ENCODE results near the gene SLC9A2.

SLC9A2 gene

DNA sequence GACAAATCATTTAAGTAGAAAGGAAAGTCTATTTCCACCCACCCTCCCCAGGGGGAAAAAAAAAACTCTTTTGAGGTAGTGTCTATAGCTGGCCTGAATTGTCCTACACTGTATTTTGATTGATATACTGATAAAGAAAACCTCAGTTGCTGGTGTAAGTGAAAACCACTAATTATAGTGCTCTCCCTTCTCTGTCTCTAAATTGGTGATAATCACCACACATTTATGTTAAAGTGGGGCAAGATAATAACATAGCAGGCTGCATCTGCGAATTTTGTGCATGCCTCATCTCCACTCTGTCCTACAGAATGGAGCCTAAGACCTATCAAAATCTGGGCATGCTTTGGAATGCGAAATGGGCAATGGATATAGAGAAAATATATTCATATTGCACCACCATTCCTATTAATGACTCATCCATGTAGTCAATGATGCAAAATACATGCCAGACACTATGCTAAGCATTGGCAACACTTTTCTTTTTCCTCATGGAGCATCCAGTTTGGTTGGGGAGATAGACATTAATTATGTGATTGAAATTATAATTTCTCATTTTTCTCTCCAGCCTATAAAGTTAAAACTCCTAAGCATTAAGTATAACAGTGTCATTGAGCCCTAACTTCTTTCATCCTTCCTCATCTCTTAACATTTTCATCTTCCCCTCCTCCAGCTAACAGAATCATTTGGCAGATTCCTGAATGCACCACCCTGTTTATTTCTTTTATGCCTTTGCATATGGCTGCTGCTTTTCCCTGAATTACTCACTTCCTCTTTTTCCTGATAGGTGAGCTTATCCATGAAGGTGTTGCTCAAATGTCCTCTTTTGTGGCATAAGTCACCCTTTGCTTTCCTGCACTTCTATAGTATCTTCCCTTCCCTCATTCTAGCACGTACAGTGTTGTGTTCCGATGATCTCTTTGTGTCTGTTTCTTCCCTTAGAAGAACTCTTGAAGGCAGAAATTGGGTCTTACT, 58.2 kb downstream of the SLC9A2 start:
- DNase-seq, result no peak

DNA sequence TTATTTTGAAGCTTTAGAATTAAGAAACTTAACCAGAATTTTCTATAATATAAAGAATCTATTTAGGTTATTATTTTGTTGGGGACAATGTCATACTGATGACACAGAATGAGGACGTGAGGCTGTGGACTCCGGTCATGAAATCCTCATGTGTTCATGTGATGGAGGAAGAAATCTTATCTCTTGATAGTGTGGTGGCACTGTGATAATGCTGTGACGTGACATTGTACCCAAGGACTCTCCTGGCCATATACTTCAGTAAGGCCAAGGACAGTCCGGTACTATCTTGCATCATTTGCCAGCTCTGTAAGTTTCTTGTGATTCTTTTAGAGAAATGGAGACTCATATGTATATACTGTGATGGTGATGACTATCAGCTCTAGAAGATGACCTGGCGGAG, 59.1 kb downstream of the SLC9A2 start:
- no peak for DNase-seq

DNA sequence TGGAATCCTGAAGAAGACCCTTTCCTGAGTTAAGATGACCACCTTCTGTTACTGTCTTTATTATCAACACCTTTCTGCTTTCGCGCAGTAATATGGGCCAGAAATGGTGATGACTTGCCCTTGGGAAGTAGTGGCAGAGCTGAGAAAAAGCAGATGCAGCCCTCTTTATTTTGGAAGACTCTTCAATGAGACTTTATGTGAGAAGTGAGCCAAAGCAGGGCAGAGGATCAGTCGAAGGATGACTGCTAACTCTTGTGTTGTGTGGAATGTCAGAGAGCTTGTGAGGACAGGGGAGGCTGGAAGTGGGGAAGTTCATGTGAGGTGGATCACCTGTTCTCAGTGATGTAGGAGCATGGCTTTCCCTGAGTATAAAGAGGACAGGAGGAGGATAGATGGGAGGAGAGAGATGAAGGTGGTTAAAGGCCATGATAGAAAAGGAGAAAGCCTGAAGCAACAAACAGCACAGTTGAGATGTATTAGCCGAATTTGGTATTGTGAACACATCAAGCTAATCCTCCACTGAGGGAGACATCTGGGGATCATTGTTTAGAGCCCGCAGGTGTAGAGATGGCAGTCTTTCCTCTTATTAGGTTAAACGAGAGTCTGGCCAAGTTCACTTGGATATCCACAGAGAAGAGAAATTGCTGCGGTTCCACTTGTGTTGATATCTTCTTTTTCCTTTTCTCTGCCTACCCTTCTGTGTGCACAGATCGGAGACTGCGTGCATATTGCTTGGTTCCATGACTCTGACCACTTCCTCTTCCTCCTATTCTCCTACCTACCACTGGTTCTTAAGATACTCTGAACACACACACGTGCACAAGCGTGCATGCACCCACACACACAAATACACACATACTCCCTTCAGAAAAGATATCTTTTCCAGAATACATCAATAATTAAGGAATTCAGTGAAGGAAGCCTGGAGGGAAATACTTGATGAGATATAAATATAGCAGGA, 67.4 kb downstream of the SLC9A2 start:
- peak in 1 of 2 donors; percentile 8 for DNase-seq

DNA sequence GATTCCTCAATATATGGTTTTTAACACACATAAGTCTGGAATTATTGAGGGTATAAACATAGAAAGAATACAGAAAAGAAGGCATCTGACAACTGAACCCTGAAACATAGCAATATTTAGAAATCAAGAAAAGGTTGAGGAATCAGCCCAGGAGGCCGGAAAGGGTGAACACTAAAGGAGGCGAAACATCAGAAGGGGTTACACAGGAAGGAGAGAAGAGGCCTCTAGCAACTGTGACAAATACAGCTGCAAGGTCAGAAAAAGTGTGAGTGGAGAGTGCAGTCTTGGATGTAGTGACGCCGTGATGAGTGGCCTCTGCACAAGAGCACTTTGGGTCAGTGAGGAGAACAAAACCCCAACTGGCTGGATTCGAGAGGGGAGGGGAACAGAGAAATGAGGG, 70.7 kb downstream of the SLC9A2 start:
- DNase-seq, result no peak

DNA sequence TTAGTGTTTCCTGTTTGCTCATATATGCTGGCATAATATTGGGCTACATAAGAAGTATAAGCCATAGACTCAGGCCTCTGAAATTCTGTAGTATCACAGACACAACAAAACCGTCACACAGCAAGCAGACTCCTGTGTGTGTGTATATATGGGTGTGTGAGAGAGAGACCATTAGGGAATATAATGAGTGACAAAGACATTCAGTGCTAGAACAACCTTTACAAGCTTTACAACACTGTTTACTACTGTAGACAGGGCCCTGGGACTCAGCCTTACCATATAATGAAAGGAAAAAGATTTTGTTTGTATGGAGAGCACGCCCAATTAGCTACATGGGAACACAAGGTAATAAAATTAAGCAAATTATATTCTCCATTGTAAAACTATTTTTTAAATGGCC, 77.1 kb downstream of the SLC9A2 start:
- DNase-seq, result no peak

DNA sequence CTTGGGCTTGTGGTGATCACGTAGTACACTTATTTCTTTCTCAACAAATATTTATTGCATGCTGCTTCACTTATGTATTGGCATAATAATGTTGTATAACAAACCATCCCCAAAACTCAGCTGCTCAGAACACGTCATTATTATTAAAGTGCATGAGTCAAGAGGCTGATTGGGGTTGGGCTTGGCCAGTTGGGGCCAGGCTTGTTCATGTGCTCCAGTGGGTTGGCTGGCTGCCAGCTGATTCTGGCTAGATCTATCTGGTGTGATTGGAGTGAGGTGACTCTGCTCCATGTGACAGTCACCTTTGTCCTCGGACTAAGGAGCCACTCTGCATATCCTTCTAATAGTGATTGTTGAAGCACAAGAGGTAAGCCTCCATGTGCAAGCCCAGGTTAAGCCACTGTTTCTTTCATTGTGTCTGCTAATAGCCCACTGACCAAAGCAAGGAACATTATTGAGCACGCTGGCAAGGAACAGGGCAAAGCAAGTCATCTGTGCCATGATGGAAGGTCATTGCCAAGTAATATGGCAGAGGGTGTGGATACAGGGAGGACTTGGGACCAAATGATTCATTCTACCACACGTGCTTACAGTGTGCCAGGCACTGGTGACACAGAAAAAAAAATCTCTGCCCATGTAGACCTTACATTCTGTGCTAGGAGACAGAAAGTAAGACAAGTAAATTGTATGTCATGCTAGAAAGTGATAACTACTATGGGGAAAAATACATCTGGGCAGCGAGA, 79.2 kb downstream of the SLC9A2 start:
- DNase-seq, result no peak

DNA sequence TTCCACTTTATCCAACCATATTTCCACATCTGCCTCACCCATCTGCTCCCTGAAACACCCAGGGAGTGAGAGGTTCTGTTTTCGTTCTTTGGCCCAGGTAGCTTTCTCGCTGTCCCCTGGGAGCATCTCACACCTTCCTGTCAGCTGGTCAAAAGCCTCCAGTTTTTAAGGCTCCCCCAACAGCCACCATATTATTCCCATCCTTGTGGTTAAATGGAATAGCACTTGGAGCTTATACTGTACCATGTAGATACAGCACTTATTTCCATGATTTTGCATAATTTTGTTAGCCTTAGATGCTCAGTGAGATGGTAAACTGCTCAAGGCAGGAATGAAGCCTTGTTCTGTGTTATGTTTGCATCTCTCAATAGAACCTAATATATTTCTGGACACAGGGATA, 84.0 kb downstream of the SLC9A2 start:
- DNase-seq, result no peak

DNA sequence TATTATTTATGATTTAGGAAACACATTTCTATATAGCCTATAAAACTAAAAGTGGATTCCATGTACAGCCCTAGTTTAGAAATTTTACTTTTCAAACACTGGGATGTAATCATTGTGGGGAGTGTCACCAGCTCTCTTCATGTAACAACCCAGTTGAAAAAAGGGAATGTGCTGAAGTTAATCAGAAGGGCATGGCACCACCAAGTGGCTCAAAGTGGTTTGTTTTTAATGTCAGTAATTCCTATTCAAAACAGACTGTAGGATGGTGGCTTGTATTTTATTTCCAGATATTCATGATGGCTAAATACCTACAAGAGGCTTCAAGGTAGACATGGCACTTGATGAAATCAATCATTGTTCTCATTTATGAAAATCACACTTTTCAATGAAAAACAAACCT, 84.4 kb downstream of the SLC9A2 start:
- peak; percentile 13 to 21 for DNase-seq

DNA sequence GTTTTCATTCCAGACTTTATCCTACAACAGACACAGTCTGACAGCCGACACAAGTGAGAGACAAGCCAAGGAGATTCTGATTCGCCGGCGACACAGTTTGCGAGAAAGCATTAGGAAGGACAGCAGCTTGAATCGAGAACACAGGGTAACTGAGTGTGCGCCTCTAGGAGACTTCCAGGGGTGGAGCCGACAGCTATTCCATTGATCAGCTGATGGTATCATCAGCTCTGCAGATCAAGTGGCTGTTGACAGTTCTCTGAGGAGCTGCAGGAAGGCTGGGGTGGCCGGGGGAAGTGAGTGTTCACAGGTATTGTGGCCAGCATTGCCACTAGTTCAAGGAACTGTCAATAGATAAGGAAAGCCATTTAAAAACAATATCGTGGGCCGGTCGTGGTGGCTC, 85.2 kb downstream of the SLC9A2 start:
- DNase-seq, result no peak

DNA sequence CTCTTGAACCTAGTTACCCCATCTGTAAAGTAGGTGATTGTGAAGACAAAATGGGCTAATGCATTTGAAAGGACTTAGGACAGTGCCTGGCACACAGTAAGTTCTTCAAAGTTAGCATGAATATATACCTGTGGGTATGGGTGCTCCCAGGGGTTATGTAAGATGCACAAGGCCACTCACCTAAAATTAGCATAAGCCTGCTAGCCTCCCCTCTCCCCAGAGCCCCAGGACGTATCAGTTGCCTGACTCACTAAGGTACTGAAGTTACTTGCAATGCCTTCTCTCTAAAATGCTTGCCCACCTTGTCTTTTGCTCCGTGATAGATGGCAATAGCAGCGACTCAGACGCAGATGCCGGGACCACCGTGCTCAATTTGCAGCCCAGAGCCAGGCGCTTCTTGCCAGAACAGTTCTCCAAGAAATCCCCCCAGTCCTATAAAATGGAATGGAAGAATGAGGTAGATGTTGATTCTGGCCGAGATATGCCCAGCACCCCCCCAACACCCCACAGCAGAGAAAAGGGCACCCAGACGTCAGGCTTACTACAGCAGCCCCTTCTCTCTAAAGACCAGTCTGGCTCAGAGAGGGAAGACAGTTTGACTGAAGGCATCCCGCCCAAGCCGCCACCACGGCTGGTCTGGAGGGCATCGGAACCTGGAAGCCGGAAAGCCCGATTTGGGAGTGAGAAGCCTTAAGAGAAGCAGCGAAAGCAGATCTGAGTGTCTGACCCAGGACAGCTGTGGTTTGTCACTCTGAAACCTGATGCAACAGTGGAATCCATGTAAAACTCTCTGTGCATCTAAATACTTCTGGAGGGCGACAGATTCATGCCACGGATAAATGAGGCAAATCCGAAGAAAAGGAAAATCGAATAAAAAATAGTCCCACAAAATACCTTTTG, 88.7 kb downstream of the SLC9A2 start:
- no peak for DNase-seq

DNA sequence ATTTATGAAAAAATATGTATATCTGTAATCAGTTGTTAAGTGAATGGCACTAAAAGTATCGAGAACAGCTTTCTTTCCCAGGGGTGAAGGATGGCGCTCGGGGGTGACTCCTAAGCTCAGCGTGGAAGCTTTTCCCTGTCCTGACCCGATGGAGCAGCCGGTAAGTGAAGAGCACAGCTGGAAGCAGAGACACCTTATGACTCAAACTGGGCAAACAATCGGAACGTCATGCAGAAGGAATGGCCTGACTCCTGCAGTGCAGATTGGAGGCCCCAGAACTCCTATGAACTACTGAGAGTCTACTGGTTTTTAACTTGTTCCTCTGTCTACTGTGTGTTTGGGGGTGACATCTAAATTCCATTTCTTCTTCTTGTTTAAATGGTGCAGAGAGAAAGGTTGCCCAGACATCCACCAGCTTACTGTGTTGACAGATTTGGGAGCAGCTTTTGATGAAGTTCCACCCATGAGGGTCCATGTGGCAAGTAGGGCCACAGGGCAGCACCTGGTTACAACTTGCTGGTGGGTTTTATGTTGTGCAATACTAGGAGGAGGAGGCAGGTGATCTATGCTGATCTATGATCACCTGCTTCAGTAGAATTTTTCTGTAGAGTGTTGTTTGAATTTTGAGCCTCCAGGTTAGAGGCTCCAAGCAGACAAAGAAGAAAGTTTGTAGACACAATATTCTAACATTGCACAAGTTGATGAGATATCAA, 89.7 kb downstream of the SLC9A2 start:
- DNase-seq, result no peak

DNA sequence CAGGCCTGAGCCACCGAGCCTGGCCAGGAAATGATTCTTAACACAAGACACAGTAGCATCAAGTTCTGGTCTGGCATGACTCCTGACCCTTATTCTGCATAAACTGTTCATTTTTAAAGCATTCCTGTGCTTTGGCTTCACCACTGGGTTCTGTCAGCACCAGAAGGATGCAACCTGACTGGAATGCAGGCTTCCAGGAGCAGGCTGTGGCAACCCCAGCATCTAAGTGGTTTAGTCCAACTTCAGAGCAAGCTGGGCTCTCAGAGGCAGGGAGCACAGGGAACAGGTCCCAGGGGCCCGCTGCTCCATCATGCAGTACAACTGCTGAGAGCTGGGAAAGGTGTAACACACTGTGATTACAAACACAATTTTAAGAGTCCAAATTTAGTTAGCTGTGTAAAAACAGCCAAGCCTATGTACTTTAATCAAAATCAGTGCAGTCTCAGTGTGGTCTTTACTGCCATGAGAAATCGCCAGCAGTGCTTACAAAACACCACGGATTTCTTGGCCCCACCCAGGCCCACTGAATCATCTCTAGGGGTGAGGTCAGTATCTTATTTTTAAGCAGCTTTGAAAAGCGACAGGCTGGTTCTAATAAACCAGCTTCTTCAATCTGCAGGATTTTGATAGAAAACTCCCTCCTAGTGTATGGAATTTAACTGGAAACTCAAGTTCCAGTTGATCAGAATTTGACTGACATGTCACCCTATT, 98.1 kb downstream of the SLC9A2 start:
- DNase-seq, result no peak

DNA sequence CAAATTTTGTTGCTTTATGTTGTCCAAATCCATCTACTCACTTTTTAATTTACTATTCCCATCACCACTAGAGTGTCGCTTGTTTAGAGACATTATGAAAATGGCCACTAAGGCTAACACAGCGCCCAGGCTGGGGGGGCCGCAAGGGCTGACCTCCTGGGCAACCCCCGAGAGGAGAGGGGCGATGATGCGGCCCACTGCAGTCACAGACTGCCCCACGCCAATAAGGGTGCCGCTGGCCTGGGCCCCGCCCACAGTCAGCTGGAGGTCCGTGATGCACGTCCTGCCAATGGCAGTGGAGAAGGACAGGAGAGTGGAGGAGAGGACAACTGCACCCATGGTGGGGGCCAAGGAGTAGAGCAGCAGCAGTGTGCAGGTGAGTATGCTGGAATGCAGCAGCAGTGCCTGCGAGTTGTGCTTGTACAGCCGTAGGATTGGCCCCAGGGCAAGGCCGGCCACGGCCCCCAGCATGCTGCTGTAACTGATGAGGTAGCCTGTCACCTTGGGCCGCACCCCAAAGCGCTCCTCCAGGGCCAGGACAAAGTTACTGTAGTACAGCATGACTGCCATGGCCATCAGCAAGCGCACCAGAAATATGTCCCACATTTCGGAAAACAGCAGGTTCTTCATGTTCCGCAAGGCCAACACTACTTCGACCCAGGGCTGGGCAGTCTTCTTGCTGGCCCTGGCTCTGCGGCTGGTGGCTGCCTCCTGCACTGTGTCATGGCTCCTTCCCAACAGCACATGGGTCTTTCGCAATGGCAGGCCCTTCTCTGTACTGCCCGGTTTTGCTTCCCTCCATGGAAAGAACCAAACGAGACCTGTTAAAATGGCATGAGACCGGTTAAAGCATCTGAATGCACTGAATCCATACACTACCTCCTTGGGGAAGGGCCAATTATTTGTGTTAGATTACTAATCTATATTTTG, 99.3 kb downstream of the SLC9A2 start:
- DNase-seq, result no peak

DNA sequence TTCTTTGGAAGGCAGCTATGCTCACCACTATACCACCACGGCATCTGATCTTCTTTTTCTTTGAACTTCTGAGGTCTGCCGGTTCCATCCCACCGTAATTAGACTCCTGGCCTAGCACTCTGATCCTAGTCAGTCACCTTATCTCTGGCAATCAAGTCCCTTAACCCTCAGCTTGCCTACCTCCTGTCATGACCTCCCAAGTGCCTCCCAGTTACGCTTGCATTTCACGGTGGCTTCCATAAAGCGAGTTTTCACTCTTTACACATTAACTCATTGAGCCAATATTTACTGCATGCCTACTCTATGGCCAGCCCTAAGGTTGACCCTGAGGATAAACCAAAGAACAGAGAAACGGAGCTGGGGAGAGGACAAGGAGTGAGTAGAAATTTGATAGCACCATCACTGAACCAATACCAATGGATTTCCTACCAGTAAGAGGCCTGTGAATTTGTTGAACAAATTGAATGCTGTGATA, 104.7 kb downstream of the SLC9A2 start:
- no peak for DNase-seq

DNA sequence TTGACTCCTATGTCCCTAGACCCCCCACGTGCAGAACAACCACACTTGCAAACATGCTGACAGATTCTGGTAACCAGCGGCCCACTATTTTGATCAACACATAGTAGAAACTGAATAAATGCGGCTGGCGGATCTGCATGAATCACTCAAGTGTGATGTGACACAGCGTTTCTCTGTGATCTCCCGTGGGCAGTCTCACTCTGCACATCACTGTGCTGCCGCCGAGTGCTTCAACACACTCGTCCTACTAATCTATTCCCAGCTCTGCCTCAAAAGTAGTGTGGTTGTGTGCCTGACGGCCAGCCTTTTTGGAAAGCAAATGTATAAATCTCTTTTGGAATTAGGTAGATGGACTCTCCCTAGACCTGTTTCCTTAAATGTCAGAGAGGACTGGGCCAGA, 105.2 kb downstream of the SLC9A2 start:
- DNase-seq, result no peak

DNA sequence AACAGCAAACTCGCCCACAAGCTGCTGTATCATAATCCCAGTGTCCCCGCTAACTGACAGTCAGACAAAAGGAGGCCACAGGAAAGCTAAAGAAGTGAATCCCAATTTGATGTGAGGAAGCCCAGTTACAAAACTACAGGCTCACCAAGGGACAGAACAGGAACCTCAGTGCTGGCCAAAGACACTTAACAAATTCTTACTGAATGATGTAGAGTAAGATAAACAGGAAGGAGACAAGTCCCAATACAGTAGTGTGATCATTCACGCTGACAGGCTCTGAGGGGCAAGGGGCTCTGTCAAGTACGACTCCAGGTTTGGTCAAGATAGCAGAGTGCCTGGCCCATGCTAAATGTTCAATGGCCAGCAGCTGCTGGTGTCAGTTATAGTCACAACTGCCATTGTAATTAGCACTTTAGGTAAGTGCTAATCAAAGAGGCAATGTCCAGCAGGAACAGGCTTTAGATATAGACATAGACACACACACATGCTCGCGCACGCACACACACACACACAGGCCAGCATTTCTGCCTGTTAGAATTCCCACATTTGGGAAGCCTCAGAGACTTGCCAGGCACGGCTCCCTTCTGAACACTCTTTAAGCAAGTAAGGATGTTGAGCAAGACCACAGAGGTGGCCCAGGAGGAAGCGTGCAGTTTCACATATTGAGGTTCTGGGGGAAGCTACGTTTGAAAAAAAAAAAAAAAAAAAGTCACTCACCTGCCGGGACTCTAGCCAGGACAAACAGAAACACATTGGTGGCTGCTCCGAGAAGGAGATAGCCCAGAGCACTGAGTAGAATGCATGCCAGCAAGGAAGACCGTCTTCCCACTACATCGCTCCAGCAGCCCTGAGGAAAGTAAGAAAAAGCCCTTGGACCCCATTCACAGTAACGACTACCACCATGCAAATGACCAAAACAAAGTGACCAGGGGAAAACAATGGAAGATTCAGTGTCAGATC, 107.1 kb downstream of the SLC9A2 start:
- DNase-seq, result no peak

DNA sequence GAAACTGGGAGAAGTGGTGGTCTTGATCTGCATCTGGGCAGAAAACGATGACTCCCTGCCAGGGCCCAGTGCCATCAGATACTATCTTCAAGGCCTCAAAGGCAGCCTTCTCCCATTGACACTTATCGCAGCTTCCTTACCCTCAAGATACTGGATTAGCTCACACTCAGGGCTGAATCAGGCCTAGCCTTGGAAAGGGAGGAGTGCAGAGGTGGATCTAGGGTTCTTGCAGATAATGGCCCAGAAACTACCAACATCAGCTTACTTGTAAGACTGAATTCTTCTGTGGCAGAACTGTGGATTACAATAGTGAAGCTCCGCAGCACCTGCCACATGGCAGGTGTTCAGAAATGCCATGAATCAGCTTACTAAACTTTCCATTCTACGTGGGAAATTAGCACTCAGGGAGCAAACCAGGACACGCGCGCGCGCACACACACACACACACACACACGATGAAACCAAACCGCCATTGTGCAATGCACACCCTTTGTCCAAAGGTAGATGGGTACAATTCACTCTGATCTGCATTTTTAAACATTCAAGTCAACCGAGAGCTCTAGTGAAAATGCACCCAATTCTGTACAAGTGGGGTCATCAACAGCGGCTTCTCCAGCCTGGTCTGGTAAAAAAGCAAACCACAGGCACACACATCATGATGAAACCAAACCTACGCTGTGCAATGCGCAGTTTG, 116.2 kb downstream of the SLC9A2 start:
- no peak for DNase-seq

Measured in inflammatory macrophage (primary cell).